HG03064 (cell line): ENCODE data around the gene SINHCAF.
A peak's percentile ranks its signal among the peaks of the same experiment; 100 is the strongest.
"Not testable (repeated sequence)": the region's sequence is repeated elsewhere in the genome, so short reads cannot be mapped to it uniquely, and the experiment has no call there.

ENCODE experiments used
- ATAC-seq: cut with Tn5 transposase; IDR thresholded peaks from one replicate; pipeline ENCODE4 v1.9.1; 2021; ENCODE audit warnings: low read depth; ENCODE audit not compliant: unreplicated experiment

SINHCAF gene, protein sequence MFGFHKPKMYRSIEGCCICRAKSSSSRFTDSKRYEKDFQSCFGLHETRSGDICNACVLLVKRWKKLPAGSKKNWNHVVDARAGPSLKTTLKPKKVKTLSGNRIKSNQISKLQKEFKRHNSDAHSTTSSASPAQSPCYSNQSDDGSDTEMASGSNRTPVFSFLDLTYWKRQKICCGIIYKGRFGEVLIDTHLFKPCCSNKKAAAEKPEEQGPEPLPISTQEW

DNA sequence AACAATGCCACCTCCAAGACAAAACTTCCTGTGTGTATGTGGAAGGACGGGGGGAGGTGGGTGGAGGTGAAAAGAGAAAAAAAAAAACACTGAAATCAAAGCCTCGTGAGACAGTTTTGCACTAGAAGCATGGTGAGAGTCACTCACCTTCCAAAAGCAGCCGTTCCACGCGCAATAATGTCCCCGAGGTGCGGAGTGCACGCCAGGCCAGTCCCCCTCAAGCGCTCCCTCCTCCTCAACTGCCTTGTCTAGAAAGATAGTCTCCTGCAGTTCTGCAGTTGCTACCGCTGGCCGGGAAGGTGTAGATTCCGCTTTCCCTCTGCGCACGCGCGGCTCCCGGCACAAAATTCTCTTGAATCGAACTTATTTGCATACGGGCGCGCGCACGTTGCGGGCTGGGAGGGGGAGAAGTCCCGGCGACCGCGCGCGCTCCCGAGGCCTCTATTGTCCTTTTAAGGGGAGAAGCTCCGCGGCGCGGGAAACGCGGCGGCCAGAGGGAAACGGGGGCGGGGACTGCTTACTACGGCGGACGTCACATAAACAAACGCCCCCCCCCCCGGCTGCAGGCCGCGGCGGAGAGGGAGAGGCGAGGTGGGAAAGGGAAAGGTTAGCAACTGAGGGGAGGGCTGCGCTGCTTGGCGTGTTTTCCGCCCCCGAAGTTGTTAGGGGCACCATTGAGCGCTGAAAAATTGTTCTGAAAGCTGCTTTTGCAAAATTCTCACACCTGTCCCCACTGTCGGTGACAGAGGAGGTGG, at the start of gene SINHCAF:
Gene SINHCAF, minus strand, starts transcription at position 274 of the 755 bp plus-strand sequence. CDS start 27,946 bp downstream, outside the sequence.
- ATAC-seq: peak; percentile 37

DNA sequence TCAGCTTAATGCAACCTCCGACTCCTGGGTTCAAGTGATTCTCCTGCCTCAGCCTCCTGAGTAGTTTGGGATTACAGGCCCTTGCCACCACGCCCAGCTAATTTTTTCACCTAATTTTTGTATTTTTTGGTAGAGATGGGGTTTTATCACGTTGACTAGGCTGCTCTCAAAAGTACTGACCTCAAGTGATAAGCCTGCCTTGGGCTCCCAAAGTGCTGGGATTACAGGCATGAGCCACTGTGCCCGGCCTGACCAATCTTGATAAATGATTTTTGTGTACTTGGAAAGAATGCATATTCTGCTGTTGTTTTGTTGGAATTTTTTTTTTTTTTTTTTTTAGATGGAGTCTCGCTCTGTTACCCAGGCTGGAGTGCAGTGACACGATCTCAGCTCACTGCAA, 49.5 kb upstream of the SINHCAF start:
- not testable (repeated sequence) for ATAC-seq

DNA sequence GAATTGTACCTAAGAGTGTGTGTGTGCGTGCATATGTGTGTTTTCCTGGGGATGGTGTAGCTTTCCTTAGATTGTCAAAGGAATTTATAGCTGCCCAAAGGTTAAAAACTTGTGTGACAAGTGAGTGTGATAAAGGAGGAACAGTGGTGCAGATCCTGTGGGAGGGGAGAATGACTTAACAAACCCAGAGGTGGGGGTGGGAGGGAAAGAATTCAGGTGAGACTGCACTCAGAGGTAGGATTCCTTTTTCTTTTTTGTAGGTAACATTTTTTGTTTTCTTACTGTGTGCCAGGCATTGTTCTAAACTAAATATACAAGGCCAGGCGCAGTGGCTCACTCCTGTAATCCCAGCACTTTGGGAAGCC, 45.3 kb upstream of the SINHCAF start:
- ATAC-seq: no peak

DNA sequence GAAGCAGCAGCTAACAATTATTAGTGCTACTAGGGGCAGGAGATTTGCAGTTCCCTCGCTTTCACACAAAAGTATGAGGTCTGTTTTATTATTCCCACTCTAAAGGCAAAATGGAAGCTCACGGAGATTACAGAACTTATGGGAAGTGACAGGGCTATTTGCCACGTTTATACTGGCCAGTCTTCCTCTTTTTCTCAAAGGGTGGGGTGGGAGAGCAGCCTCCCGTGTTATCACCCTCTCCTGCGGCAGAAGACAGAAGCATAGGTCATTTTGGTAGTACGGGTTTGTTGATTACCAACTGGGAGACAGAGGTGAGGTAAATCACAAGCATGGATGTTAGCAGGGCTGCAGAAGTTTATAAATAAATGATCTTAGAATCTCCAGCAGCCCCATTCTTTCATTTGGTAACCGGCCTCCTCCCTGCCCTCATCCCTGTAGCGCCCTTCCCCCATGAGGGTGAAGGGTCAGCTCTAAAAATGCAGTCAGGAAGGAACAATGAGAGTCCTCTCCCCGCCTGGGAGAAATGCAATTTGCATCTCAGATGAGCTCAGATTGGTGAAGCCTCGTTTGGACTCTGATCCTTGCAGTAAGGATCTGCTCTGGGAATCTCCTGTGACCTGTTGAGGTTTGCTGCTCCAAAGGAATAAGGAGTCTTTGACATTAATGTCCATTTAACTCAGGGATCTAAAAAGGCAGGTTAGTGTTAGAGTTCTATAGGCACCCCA, 44.7 kb upstream of the SINHCAF start:
- no peak for ATAC-seq

DNA sequence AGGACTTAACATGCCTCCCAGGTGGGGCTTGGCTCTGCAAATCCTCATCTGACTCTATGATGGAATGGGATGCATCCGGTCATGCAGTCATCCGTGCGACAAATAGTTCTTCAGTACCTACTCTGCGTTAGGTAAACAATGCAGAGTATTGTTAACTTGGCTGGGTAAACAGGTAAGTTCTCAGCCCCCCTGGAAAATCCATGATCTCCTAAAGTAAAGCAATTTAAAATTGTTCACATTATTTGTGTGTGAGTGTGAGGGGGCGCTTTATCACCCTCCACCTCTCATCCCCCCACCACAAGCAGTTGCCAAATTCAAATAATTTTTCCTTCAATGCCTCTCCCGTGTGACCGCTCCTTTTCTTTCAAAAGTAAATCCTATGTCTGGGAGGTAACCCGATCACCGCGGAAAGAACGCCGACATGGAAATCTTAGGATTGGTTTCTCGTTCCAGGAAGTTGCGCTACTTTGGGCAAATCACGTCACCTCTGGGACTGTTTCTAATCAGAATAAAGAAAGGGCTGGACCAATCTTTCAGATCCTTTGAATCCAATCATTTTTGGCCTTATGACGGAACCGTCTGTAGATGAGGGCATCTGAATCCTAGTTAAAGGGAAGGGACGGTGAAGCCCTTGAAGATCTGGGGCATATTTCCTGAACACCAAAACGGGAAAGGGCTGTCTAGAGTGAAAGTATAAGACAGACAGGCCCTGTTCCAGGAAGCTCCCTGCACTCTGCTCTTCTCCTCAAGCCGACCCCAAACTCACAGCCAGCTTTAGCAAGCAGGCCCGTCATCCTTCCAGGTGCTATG, 44.0 kb upstream of the SINHCAF start:
- no peak for ATAC-seq

DNA sequence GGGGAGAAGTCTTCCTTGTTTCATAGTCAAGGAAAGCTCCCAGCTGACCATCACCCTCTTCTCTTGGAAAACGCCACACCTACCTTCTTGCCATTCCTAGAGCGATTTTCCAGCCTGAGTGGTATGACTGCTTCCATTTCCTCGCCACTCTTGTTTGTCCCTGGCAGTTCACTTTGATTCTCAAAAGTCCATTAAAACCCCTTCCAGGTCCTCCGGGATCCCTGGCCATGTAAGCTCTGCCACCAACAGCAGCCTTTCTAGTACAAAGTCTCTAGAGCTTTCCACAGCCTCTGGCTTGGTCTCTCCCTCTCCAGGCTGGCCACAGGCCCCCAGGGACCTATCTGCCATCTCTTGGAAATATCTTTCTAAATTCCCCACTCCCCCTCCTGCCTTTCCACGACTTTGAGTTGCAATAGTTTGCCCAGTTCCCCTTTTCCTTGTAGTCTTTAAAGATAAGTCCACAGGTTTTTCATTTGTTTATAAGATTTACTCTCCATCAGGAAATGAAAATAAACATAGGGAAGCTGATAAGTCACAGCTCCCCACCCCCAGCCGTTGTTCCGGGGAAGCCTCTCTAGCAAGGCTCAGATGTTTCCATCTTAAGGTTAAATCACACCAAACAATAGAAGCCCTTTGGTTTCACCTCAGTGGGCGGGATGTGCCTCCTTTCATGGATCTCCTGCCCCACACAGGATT, 42.9 kb upstream of the SINHCAF start:
- ATAC-seq: no peak

DNA sequence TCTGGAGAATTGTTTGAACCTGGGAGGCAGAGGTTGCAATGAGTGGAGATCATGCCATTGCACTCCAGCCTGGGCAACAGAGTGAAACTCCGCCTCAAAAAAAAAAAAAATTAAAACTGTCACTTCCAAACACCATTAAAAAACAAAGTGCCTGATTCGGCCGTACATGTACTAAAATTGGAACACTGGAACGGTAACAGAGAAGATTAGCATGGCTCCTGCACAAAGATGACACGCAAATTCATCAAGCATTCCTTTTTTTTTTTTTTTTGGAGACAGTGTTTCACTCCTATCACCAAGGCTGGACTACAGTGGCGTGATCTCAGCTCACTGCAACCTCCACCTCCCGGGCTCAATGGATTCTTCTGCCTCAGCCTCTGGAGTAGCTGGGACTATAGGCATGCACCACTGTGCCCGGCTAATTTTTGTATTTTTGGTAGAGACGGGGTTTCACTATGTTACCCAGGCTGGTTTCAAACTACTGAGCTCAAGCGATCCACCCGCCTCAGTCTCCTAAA, 40.2 kb upstream of the SINHCAF start:
- ATAC-seq: no peak

DNA sequence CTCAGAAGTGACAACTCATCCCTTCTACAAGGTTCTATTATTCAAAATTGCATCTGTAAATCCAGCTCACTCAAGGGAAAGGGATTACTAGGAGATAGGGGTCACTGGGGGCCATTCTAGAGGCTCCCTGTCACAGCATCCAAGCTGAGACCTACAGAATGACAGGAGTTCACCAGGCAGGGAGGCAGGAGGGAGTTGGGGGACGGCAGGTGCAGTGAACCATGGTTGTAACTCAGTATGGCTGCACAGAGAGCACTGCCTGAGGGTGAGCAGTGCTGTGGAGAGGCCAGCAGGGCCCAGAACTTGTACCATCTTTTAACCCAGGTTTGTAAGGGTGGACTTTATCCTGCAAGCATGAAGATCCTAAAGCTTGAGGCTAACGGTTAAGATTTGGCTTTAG, 37.9 kb upstream of the SINHCAF start:
- no peak for ATAC-seq

DNA sequence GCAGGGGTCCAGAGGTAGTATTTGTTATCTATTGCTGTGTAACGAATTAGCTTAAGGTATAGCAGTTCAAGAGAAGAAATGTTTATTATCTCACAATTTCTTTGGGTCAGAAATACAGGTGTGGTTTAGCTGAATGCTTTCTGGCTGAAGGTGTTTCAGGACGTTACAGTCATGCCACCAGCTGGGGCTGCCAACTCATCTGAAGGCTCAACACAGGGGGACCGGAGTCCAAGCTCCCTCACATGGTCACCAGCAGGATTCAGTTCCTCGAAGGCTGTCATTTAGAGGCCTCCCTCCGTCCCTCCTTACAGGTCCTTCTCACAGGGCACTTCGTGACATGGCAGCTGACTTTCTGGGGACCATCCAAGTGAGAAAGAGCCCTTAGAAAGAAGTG, 37.5 kb upstream of the SINHCAF start:
- no peak for ATAC-seq

DNA sequence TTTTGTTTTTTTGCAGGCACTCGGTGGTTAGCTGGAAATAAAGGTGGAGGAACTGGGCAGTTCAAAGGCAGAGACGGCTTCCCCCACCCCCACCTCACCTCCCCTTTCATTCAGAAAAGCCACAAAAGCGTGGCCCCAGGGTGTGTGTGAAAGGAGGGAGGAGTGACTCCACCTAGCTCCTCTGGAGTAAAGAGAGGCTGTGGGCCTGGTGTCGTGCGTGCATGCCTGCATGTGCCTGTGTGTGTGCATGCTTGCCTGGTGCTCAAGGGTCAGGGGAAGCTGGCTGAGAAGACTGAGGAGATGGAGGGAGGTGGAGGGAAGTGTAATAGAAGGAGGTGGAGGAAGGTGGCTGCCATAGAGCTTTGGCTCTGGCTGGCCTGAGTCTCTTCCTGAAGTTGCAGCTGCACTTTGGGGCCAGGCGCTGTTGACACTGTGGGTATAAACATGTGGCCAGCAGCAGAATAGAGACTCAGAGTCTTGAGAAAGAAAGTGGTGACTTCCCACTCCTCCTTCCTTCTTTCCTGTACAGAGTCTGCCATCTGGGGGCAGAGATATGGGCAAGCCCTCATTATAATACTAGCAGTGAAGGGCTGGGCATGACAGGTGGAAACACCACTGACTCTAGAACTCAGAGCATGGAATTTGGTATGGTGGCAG, 36.9 kb upstream of the SINHCAF start:
- ATAC-seq: peak; percentile 73

DNA sequence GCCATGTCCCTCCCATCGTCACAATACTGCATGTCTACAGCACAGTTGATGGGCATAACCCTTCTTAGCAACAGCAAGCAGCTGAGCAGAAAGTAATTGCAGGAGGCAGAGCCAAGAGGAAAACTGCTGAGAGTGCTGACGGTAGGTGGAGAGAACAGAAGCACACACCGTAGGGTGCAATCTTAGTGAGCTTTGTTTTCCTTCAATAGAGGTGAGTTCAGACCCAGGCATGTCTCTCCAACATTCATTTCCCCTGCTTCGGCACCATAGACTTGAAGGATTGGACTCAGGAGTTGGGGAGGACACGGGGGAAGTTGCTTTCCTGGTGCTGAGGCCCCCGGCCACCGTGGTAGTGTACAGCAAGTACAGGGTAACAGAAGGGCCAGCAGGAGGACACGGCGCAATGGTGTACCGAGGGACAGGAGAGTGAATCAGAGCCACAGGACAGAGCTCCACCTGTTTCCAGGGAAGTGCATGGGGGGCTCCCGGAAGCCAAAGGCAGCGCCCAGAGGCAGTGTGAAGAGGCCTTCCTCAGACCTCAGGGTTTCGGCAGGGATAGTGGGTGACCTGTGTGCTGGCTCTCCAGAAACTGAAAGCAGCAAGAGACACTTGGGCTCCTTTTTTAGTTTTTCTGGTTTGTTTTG, 36.3 kb upstream of the SINHCAF start:
- ATAC-seq: peak; percentile 34

DNA sequence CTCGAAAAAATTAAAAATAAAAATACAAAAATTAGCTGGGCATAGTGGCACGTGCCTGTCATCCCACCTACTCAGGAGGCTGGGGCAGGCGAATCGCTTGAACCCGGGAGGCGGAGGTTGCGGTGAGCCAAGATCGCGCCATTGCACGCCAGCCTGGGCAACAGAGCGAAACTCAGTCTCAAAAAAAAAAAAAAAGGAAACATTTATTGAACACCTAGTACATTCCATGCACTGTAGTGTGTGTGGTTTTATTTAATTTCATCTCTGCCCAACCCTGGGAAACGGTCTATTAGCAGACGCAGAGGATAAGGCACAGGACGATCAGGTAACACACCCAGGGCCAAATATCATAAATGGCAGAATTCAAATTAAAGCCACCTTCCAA, 35.8 kb upstream of the SINHCAF start:
- ATAC-seq: no peak

DNA sequence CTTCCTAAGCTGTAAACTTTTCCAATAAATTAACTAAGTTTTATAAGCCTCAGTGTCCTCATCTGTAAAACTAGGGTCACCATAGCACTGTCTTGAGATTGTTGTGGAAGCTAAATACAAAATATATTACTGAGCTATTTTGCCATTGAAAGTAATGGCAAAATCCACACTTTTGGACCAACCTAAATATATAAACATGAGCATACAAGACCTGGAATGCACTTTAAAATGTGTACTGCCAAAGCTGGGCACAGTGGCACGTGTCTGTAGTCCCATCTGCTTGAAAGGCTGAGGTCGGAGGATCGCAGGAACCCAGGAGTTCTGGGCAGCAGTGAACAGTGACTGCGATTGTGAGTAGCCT, 29.8 kb upstream of the SINHCAF start:
- no peak for ATAC-seq

DNA sequence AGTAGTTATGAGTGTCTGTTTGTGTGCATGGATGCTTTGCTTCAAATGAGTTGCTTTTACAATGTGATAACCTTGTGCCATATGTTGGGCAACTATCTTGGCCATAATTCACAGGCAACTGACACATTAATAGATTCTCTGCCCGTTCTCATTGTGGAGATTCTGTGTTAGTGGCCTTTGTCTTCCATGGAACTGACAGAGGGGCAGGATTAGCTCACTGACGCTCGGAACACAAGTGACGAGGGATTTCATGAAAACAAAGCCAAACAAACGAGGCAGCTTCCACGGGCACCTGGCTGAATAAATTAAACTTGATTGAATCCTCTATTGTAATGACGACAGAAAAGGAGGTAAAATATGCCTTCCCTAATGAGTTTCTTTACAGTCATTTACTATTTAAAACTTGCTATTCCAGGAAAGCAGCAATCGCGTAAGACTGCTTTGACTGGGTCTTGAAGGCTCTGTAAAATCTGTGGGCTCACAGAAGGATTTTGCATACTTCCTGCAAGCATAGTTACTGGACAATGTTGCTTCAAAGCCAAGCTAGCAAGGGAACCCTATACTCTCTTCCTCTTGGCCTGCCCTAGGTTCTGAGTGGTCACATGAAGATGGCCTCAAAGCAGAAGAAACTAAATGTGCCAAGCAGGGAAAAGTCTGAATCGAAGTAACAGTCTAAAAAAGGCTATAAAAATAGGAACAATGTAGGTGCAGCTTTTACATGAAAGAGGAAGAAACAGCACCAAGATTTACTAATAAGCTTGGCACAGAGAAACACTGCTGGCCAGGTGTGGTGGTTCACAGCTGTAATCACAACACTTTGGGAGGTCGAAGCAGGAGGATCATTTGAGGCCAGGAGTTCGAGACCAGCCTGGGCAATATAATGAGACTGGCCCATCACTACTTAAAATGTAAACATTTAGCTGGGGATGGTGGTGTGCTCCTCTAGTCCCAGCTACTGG, 28.1 kb upstream of the SINHCAF start:
- no peak for ATAC-seq

DNA sequence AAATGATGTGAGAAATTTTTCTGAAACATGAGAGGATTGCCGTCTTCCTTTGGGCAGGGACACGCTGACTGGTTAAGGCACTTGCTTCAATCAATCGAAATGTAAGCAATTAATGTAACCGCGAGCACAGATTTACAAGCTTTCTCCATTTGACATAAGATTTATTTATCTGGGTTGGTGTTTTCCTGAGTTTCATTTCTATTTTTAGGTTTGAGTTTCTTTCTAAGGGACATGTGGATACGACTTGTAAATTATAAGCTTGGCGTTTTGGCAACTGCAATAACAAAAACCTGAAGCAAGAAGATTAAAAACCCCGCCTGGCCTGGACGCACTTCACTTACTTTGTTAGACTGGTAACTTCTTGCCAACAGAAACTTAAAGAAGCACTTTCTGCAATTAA, 20.3 kb upstream of the SINHCAF start:
- no peak for ATAC-seq

DNA sequence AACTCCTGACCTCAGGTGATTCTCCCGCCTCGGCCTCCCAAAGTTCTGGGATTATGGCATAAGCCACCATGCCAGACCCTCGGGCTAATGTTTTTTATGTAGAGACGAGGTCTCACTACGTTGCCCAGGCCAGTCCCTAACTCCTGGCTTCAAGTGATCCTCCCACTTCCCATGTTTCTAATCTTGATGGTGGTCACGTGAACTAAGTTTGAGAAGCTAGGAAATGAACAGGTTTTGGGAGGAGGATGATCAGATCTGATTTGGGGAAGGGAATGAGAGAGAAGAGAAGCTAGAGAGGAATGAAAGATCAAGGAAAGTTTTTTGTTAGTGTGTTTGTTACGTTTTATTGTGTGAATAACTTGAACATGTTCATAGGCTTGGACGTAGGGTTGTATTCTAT, 17.2 kb upstream of the SINHCAF start:
- ATAC-seq: no peak

DNA sequence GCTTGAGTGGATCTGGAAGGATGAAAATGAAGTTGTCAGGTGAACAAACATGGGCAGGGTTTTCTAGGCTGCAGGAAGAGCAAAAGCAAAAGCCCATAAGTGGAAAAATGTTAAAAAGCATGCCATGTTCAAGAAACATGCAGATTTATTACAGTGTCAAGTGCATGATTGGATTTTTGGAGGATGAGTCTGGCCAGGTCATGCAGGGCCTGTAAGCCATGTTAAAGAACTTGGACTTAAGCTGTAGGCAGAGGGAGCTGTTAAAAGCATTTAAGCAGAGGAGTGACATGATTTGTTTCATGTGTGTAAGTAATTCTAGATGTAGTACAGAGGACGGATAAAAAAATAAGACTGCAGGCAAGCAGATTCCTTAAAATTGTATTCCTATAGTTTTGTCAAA, 16.3 kb upstream of the SINHCAF start:
- no peak for ATAC-seq
